Uterus (tissue), 2 donors: ENCODE measurements around the gene OTOS.

Experiments
- CTCF ChIP-seq, 4 experiments: fragments of 200-600 bp in 2 of 4; fragments of 450-650 bp in 2 of 4; sonication (generic) in 2 of 4; IDR thresholded peaks; one replicate each; pipeline ENCODE4 v1.5.1; 2016 to 2019; ENCODE audit warnings: antibody characterized with exemption in 4 of 4, mild to moderate bottlenecking in 2 of 4, moderate library complexity in 1 of 4
- POLR2A ChIP-seq, 2 donors: fragments of 450-650 bp; IDR thresholded peaks; one replicate each; pipeline ENCODE4 v1.6.1; 2016; ENCODE audit warnings: antibody characterized with exemption in 2 of 2, mild to moderate bottlenecking in 1 of 2, moderate library complexity in 1 of 2

- no peak for TF ChIP-seq CTCF (IDR thresholded peaks at IDR 0.05)
- TF ChIP-seq POLR2A (IDR thresholded peaks at IDR 0.05), result no peak
Observed at GRCh38 chr2:240159251-240159839, 18.9 kb upstream of the OTOS start.
